ENCODE data around the gene ZNF429. TPM values are rescaled to one million over a fixed set of nuclear protein-coding genes. Genes with fewer than 3 reads are reported as not detected.
A peak's percentile ranks its signal among the peaks of the same experiment; 100 is the strongest.
"Not testable (repeated sequence)": the region's sequence is repeated elsewhere in the genome, so short reads cannot be mapped to it uniquely, and the experiment has no call there.

The ZNF429 gene
- total RNA-seq, 1 experiment from 2014 or later, result 18.6 TPM

DNA sequence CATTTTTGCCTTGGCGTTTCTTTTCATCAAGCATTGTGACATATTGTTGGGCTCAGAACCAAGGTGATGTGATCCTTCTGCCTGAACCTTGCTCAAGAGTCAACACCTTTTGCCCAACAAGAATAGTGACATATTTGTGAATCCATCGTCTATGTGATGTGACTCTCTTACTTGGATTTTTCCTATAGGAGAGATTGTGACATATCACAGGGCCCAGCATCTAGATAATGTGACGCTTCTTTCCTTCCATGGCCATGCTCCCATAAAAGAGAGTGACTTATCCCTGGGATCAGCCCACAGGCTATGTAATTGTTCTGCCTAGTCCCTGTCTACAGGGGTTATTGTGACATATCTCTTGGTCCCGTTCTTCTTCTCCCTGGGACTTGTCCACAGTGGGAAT is 8.5 kb upstream of the ZNF429 start:
- Histone ChIP-seq H3K4me1 (ENCODE audit: low read length) (no peaks in the 10 kb centered on the region), H3K9me3 (ENCODE audit: low read length) (no peaks in the 10 kb centered on the region), H3K27ac (ENCODE audit: low read length) (no peak overlapping the region), H3K27me3 (ENCODE audit: low read length) (no peaks in the 10 kb centered on the region), H3K36me3 (ENCODE audit: insufficient read depth, low read length) (no peaks in the 10 kb centered on the region), H3K4me3 (ENCODE audit: low read length) (no peak overlapping the region), H3K9ac (ENCODE audit: low read length) (no peak overlapping the region), H3K9me2 (replicated peaks; ENCODE audit: insufficient read depth, low read length) (no peaks in the 10 kb centered on the region), H4K20me1 (ENCODE audit: insufficient read depth, low read depth, low read length) (no peaks in the 10 kb centered on the region), H3K4me2 (ENCODE audit: low read depth, low read length, poor library complexity, severe bottlenecking) (no peak overlapping the region), H3K79me2 (ENCODE audit: low read length) (no peaks in the 10 kb centered on the region), H2AFZ (ENCODE audit: low read length) (no peak overlapping the region)
- no peak for DNase-seq

- no peaks in the 10 kb centered on the region for H3K27me3 ChIP-seq (ENCODE audit: low read length)
- H3K4me3 ChIP-seq (ENCODE audit: low read length), result no peak overlapping the region
- no peak overlapping the region for H3K9ac ChIP-seq (ENCODE audit: low read length)
- H3K9me2 ChIP-seq (replicated peaks; ENCODE audit: insufficient read depth, low read length), result no peaks in the 10 kb centered on the region
- no peak overlapping the region for H3K4me2 ChIP-seq (ENCODE audit: low read depth, low read length, poor library complexity, severe bottlenecking)
- no peaks in the 10 kb centered on the region for H4K20me1 ChIP-seq (ENCODE audit: insufficient read depth, low read depth, low read length)
- H2AFZ ChIP-seq (ENCODE audit: low read length), result no peak overlapping the region; the same call in 1 of the 2 replicates
- no peaks in the 10 kb centered on the region for H3K4me1 ChIP-seq (ENCODE audit: low read length)
- H3K36me3 ChIP-seq (ENCODE audit: insufficient read depth, low read length), result no peaks in the 10 kb centered on the region
- no peaks in the 10 kb centered on the region for H3K79me2 ChIP-seq (ENCODE audit: low read length)
- DNase-seq, result no peak
- no peak overlapping the region for H3K27ac ChIP-seq (ENCODE audit: low read length)
- H3K9me3 ChIP-seq (ENCODE audit: low read length), result no peaks in the 10 kb centered on the region
Measured at GRCh38 chr19:21498651-21499050, 6.8 kb upstream of the ZNF429 start.

- Histone ChIP-seq H3K36me3 (ENCODE audit: insufficient read depth, low read length) (peaks cover 29% of the 10 kb centered on the region), H3K9ac (ENCODE audit: low read length) (no peak overlapping the region), H3K9me2 (replicated peaks; ENCODE audit: insufficient read depth, low read length) (no peaks in the 10 kb centered on the region), H3K79me2 (ENCODE audit: low read length) (peaks cover 48% of the 10 kb centered on the region), H3K4me3 (ENCODE audit: low read length) (0 out of 2 replicates have a peak overlapping the region, but pooled peaks have one; percentile 80), H3K4me2 (ENCODE audit: low read depth, low read length, poor library complexity, severe bottlenecking) (no peak overlapping the region), H3K9me3 (ENCODE audit: low read length) (peaks cover 21% of the 10 kb centered on the region), H2AFZ (ENCODE audit: low read length) (no peak overlapping the region), H3K27ac (ENCODE audit: low read length) (no peak overlapping the region), H3K4me1 (ENCODE audit: low read length) (peaks cover 10% of the 10 kb centered on the region), H3K27me3 (ENCODE audit: low read length) (no peaks in the 10 kb centered on the region), H4K20me1 (ENCODE audit: insufficient read depth, low read depth, low read length) (no peaks in the 10 kb centered on the region)
- no peak for DNase-seq
Measured at GRCh38 chr19:21508198-21508597, 2.8 kb downstream of the ZNF429 start.

DNA sequence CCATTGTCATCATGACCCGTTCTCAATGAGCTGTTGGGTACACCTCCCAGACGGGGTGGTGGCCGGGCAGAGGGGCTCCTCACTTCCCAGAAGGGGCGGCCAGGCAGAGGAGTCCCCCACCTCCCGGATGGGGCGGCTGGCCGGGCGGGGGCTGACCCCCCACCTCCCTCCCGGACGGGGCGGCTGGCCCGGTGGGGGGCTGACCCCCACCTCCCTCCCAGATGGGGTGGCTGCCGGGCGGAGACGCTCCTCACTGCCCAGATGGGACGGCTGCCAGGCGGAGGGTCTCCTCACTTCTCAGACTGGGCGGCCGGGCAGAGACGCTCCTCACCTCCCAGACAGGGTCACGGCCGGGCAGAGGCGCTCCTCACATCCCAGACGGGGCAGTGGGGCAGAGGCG is 5.7 kb downstream of the ZNF429 start:
- H3K36me3 ChIP-seq (ENCODE audit: insufficient read depth, low read length), result peaks cover 29% of the 10 kb centered on the region
- H3K4me1 ChIP-seq (ENCODE audit: low read length); H3K9ac ChIP-seq (ENCODE audit: low read length); H3K9me2 ChIP-seq (replicated peaks; ENCODE audit: insufficient read depth, low read length); DNase-seq; H2AFZ ChIP-seq (ENCODE audit: low read length); H3K4me2 ChIP-seq (ENCODE audit: low read depth, low read length, poor library complexity, severe bottlenecking); H3K27ac ChIP-seq (ENCODE audit: low read length); H3K27me3 ChIP-seq (ENCODE audit: low read length); H3K4me3 ChIP-seq (ENCODE audit: low read length); H4K20me1 ChIP-seq (ENCODE audit: insufficient read depth, low read depth, low read length): not testable (repeated sequence)
- peaks cover 54% of the 10 kb centered on the region for H3K79me2 ChIP-seq (ENCODE audit: low read length)
- H3K9me3 ChIP-seq (ENCODE audit: low read length), result peaks cover 21% of the 10 kb centered on the region

- H3K4me3 ChIP-seq (ENCODE audit: low read length); H2AFZ ChIP-seq (ENCODE audit: low read length); H3K27me3 ChIP-seq (ENCODE audit: low read length); H3K4me2 ChIP-seq (ENCODE audit: low read depth, low read length, poor library complexity, severe bottlenecking); H3K27ac ChIP-seq (ENCODE audit: low read length); H4K20me1 ChIP-seq (ENCODE audit: insufficient read depth, low read depth, low read length); H3K4me1 ChIP-seq (ENCODE audit: low read length); H3K9me2 ChIP-seq (replicated peaks; ENCODE audit: insufficient read depth, low read length); DNase-seq; H3K9ac ChIP-seq (ENCODE audit: low read length): not testable (repeated sequence)
- peaks cover 54% of the 10 kb centered on the region for H3K79me2 ChIP-seq (ENCODE audit: low read length)
- H3K9me3 ChIP-seq (ENCODE audit: low read length), result peaks cover 14% of the 10 kb centered on the region
- H3K36me3 ChIP-seq (ENCODE audit: insufficient read depth, low read length), result peaks cover 28% of the 10 kb centered on the region
Measured at GRCh38 chr19:21512609-21513008, 7.2 kb downstream of the ZNF429 start.

- Histone ChIP-seq H2AFZ (ENCODE audit: low read length) (no peak overlapping the region), H3K4me1 (ENCODE audit: low read length) (no peaks in the 10 kb centered on the region), H3K9me2 (replicated peaks; ENCODE audit: insufficient read depth, low read length) (no peaks in the 10 kb centered on the region), H3K9ac (ENCODE audit: low read length) (no peak overlapping the region), H3K79me2 (ENCODE audit: low read length) (peaks cover 51% of the 10 kb centered on the region), H3K9me3 (ENCODE audit: low read length) (peaks cover 10% of the 10 kb centered on the region), H3K27ac (ENCODE audit: low read length) (no peak overlapping the region), H3K27me3 (ENCODE audit: low read length) (no peaks in the 10 kb centered on the region), H4K20me1 (ENCODE audit: insufficient read depth, low read depth, low read length) (no peaks in the 10 kb centered on the region), H3K4me3 (ENCODE audit: low read length) (no peak overlapping the region), H3K4me2 (ENCODE audit: low read depth, low read length, poor library complexity, severe bottlenecking) (no peak overlapping the region), H3K36me3 (ENCODE audit: insufficient read depth, low read length) (peaks cover 24% of the 10 kb centered on the region)
- DNase-seq, result no peak
Measured at GRCh38 chr19:21513651-21514050, 8.2 kb downstream of the ZNF429 start.

DNA sequence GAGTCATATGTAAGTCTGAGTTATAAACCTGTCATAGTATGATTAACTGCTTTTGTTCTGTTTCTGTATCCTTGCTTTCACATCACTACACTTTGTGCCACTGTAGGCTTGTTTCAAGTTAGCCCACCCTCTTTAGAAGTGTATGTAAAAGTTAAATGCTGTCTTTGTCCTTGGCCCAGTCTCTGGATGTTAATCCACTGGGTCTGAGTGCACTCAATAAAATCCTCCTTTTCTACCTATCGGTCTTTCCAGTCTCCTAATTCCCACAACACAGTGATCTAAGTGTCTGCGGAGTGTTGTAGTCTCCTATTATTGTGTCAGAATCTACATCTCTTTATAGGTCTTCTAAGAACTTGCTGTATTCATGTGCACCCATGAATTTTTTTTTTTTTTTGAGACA is 14.1 kb downstream of the ZNF429 start:
- Histone ChIP-seq H3K79me2 (ENCODE audit: low read length) (peaks cover 71% of the 10 kb centered on the region), H3K4me3 (ENCODE audit: low read length) (no peak overlapping the region), H3K4me2 (ENCODE audit: low read depth, low read length, poor library complexity, severe bottlenecking) (no peak overlapping the region), H3K36me3 (ENCODE audit: insufficient read depth, low read length) (peaks cover 67% of the 10 kb centered on the region), H3K9me2 (replicated peaks; ENCODE audit: insufficient read depth, low read length) (no peaks in the 10 kb centered on the region), H2AFZ (ENCODE audit: low read length) (no peak overlapping the region), H4K20me1 (ENCODE audit: insufficient read depth, low read depth, low read length) (no peaks in the 10 kb centered on the region), H3K27ac (ENCODE audit: low read length) (no peak overlapping the region), H3K9ac (ENCODE audit: low read length) (no peak overlapping the region), H3K4me1 (ENCODE audit: low read length) (no peaks in the 10 kb centered on the region), H3K9me3 (ENCODE audit: low read length) (peaks cover 32% of the 10 kb centered on the region), H3K27me3 (ENCODE audit: low read length) (no peaks in the 10 kb centered on the region)
- DNase-seq, result peak; percentile 56

DNA sequence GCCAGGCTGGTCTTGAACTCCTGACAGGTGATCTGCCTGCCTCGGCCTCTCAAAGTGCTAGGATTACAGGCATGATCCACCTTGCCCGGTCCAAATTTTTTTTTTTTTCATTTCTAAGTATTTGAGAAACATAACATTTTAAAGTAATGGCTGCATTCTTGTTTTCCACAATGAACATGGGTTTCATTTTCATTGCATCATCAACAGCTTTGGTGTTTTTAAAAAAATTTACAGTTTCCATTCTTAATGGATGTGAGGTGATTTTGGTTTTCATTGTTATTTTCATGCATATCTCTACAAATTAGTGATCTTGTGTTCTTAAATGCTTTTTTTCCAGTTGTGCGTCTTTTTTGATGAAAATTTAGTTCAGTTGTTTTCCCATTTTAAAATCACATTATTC is 27.5 kb downstream of the ZNF429 start:
- Histone ChIP-seq H3K36me3 (ENCODE audit: insufficient read depth, low read length) (peaks cover 64% of the 10 kb centered on the region), H3K79me2 (ENCODE audit: low read length) (no peaks in the 10 kb centered on the region), H3K4me2 (ENCODE audit: low read depth, low read length, poor library complexity, severe bottlenecking) (no peak overlapping the region), H3K4me3 (ENCODE audit: low read length) (no peak overlapping the region), H3K9me3 (ENCODE audit: low read length) (peaks cover 38% of the 10 kb centered on the region), H3K9me2 (replicated peaks; ENCODE audit: insufficient read depth, low read length) (no peaks in the 10 kb centered on the region), H3K4me1 (ENCODE audit: low read length) (no peaks in the 10 kb centered on the region), H3K9ac (ENCODE audit: low read length) (no peak overlapping the region), H2AFZ (ENCODE audit: low read length) (no peak overlapping the region), H3K27me3 (ENCODE audit: low read length) (no peaks in the 10 kb centered on the region), H3K27ac (ENCODE audit: low read length) (no peak overlapping the region), H4K20me1 (ENCODE audit: insufficient read depth, low read depth, low read length) (no peaks in the 10 kb centered on the region)
- no peak for DNase-seq

GRCh38 chr19:21536741-21537290 is 31.4 kb downstream of the ZNF429 start:
- H3K9me2 ChIP-seq (replicated peaks; ENCODE audit: insufficient read depth, low read length); H3K9ac ChIP-seq (ENCODE audit: low read length); H3K27me3 ChIP-seq (ENCODE audit: low read length); H4K20me1 ChIP-seq (ENCODE audit: insufficient read depth, low read depth, low read length); H3K79me2 ChIP-seq (ENCODE audit: low read length); H3K4me2 ChIP-seq (ENCODE audit: low read depth, low read length, poor library complexity, severe bottlenecking); DNase-seq; H2AFZ ChIP-seq (ENCODE audit: low read length); H3K4me1 ChIP-seq (ENCODE audit: low read length); H3K27ac ChIP-seq (ENCODE audit: low read length); H3K4me3 ChIP-seq (ENCODE audit: low read length): not testable (repeated sequence)
- Histone ChIP-seq H3K9me3 (ENCODE audit: low read length) (peaks cover 35% of the 10 kb centered on the region), H3K36me3 (ENCODE audit: insufficient read depth, low read length) (peaks cover 49% of the 10 kb centered on the region)

Measured in Karpas-422 (cell line).